Transverse colon (tissue), 4 donors: ENCODE results near the gene AHSG.

Source experiments
- CTCF ChIP-seq, 5 experiments: fragments of 200-600 bp in 3 of 5; fragments of 450-650 bp in 2 of 5; sonication (generic) in 3 of 5; IDR thresholded peaks; 1 replicate in 2 of 5; 2 replicates in 3 of 5; pipeline ENCODE4 v1.5.1; 2016 to 2017; ENCODE audit warnings: antibody characterized with exemption in 5 of 5, inconsistent platforms in 3 of 5, mild to moderate bottlenecking in 2 of 5, moderate library complexity in 1 of 5
- EP300 ChIP-seq: sonication (generic); formaldehyde crosslinking; IDR thresholded peaks from one replicate; pipeline ENCODE4 v1.6.1; 2017; ENCODE audit warnings: antibody characterized with exemption, low read depth
- POLR2A ChIP-seq: fragments of 450-650 bp; IDR thresholded peaks from one replicate; pipeline ENCODE4 v1.6.1; 2016; ENCODE audit warnings: antibody characterized with exemption, mild to moderate bottlenecking, moderate library complexity
- POLR2AphosphoS5 ChIP-seq, 3 donors: sonication (generic); formaldehyde crosslinking; IDR thresholded peaks; one replicate each; pipeline ENCODE4 v1.6.1; 2016; ENCODE audit warnings: antibody characterized with exemption in 3 of 3

DNA sequence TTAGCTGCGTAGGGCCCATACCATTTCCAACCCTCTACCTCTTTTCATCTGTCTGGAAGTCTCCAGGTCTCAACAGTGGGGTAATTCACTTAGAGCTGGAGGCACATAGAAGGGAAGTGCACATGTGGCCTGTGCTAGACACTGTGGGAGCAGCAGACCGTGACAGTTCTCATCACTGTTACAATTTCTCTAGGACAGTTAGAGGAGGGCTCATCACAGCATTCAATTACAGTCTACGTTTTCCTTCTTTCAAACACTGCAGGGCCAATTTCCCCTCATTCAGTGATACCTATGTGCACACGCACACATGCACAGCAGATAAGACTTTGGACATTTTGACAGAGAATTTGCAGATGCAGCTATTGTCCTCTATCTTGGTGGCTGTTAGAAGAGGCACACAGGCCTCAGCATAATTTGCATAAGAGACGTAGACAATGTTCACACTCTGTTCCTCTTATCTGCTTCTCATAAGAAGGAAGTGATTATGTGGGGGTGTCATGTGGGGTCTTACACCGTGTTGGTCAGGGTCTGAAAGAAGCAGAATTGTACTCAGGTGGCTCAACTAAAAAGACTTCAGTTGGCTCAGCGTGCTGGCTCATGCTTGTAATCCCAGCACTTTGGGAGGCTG, 40.3 kb downstream of the AHSG start:
- TF ChIP-seq CTCF (IDR thresholded peaks at IDR 0.05) (no peak), POLR2A (no peak), POLR2AphosphoS5 (IDR thresholded peaks at IDR 0.05) (no peak), EP300 (no peak)
